ENCODE data around the gene GPR65. TPM values are rescaled to one million over a fixed set of nuclear protein-coding genes. Genes with fewer than 3 reads are reported as not detected.

The GPR65 gene
- total and polyA plus RNA-seq, 9 of the 15 experiments (the other 6 are each of a cell fraction or from before 2014, with no cell fraction given), result 0.03 to 0.11 (median 0.04) TPM; not detected in 6

GRCh38 chr14:88063811-88064210 lies 58.9 kb downstream of the GPR65 start:
- Histone ChIP-seq H3K4me2 (ENCODE audit: insufficient read depth, low read length) (no peak overlapping the region), H4K20me1 (replicated peaks; ENCODE audit: control insufficient read depth, insufficient read depth, low read length) (no peaks in the 10 kb centered on the region), H2AFZ (ENCODE audit: low read depth, low read length) (peak overlapping the region; percentile 40; the same call in 1 of the 2 replicates), H3K9ac (ENCODE audit: insufficient read depth in 1 of 2, low read depth in 2 of 2, low read length in 2 of 2) (no peak overlapping the region), H3K36me3 (ENCODE audit: control insufficient read depth, insufficient read depth, low read length) (no peaks in the 10 kb centered on the region), H3K4me3 (no peak overlapping the region), H3K9me1 (ENCODE audit: control insufficient read depth, insufficient read depth, low read length) (no peaks in the 10 kb centered on the region), H3K27me3 (ENCODE audit: control insufficient read depth in 2 of 2, insufficient read depth in 2 of 2, low read length in 2 of 2) (no peaks in the 10 kb centered on the region), H3K79me2 (ENCODE audit: control insufficient read depth, insufficient read depth, low read length) (no peaks in the 10 kb centered on the region), H3K4me1 (replicated peaks in 1 of 2; ENCODE audit: control insufficient read depth in 2 of 2, insufficient read depth in 2 of 2, low read length in 2 of 2) (no peaks in the 10 kb centered on the region; a peak in 1 of 5 replicates), H3K27ac (ENCODE audit: extremely low read depth, low read depth, low read length) (no peak overlapping the region), H3K9me3 (replicated peaks; ENCODE audit: control insufficient read depth, insufficient read depth, low read depth, low read length) (no peaks in the 10 kb centered on the region)
- intact Hi-C loops (cut with micrococcal nuclease) (no loop called here), in situ Hi-C loops (cut with MboI) (no loop called here)
- ChIA-PET CTCF (ENCODE audit: low intra/inter-chr PET ratio) (no interaction called here), POLR2A (no interaction called here)
- BruUV-seq (replicated peaks), result no TSS peak
- ATAC-seq, result peak; percentile 80
- peak; percentile 6 to 32 (median 14) for DNase-seq (ENCODE audit: extremely low read depth in 1 of 4, low spot score in 3 of 4)
- FAIRE-seq, result no peak
- WGBS (ENCODE audit: insufficient coverage, low coverage, missing lambda C conversion rate), result 0% methylated on average over 1 of the region's 2 CpGs
- TF ChIP-seq NFYB (IDR thresholded peaks at IDR 0.05; ENCODE audit: extremely low read depth, insufficient read length) (peak; percentile 2), STAG1 (CRISPR knock-in tag; IDR thresholded peaks at IDR 0.05; ENCODE audit: borderline replicate concordance) (no peak), RAD51 (IDR thresholded peaks at IDR 0.05; ENCODE audit: borderline replicate concordance, low read depth) (peak; percentile 73), SLC30A9 (CRISPR knock-in tag; IDR thresholded peaks at IDR 0.05) (no peak), L3MBTL2 (IDR thresholded peaks at IDR 0.05) (peak; percentile 41; the same call in 1 of the 2 replicates), CCAR2 (IDR thresholded peaks at IDR 0.05; ENCODE audit: low read depth, low read length) (no peak), GATAD2A (IDR thresholded peaks at IDR 0.05) (no peak), MGA (IDR thresholded peaks at IDR 0.05) (peak; percentile 51; the same call in 1 of the 2 replicates)
- TF ChIP-seq, protein P1, sequence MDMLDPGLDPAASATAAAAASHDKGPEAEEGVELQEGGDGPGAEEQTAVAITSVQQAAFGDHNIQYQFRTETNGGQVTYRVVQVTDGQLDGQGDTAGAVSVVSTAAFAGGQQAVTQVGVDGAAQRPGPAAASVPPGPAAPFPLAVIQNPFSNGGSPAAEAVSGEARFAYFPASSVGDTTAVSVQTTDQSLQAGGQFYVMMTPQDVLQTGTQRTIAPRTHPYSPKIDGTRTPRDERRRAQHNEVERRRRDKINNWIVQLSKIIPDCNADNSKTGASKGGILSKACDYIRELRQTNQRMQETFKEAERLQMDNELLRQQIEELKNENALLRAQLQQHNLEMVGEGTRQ (CRISPR knock-in tag; IDR thresholded peaks at IDR 0.05), result peak; percentile 84
- TF ChIP-seq, protein P2, sequence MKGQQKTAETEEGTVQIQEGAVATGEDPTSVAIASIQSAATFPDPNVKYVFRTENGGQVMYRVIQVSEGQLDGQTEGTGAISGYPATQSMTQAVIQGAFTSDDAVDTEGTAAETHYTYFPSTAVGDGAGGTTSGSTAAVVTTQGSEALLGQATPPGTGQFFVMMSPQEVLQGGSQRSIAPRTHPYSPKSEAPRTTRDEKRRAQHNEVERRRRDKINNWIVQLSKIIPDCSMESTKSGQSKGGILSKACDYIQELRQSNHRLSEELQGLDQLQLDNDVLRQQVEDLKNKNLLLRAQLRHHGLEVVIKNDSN (CRISPR knock-in tag; IDR thresholded peaks at IDR 0.05), result peak; percentile 74

Measured in K562 (cell line).